H9 (cell line): ENCODE data around the gene MAST2. TPM values are rescaled to one million over a fixed set of nuclear protein-coding genes. Genes with fewer than 3 reads are reported as not detected.
A peak's percentile ranks its signal among the peaks of the same experiment; 100 is the strongest.

Source experiments
- DNase-seq: peaks from one replicate; pipeline ENCODE4 v3.0.0-alpha.2; 2017
- H2AFZ ChIP-seq: one replicate; pipeline ENCODE4 v1.6.1; 2013; ENCODE audit warnings: mild to moderate bottlenecking, low read length, control low read depth, moderate library complexity
- H2AK5ac ChIP-seq: 2 replicates; pipeline ENCODE4 v1.6.1; 2013; ENCODE audit warnings: low read length, control low read depth, mixed read lengths; ENCODE audit not compliant: insufficient read length
- H2BK120ac ChIP-seq: one replicate; pipeline ENCODE4 v1.6.1; 2013; ENCODE audit warnings: low read depth, mild to moderate bottlenecking, low read length, control low read depth, inconsistent platforms; ENCODE audit not compliant: poor library complexity, severe bottlenecking
- H2BK12ac ChIP-seq: 2 replicates; pipeline ENCODE4 v1.6.1; 2013; ENCODE audit warnings: low read length, control low read depth, mixed read lengths, low read depth; ENCODE audit not compliant: insufficient read length
- H2BK15ac ChIP-seq: 2 replicates; pipeline ENCODE4 v1.6.1; 2013; ENCODE audit warnings: low read depth, low read length, control low read depth
- H2BK20ac ChIP-seq: one replicate; pipeline ENCODE4 v1.6.1; 2013; ENCODE audit warnings: low read depth, mild to moderate bottlenecking, low read length, control low read depth, inconsistent platforms; ENCODE audit not compliant: poor library complexity, severe bottlenecking
- H2BK5ac ChIP-seq: 2 replicates; pipeline ENCODE4 v1.6.1; 2013; ENCODE audit warnings: low read length, control low read depth, mixed read lengths; ENCODE audit not compliant: insufficient read length
- H3K14ac ChIP-seq: 2 replicates; pipeline ENCODE4 v1.6.1; 2013; ENCODE audit warnings: low read length, control low read depth; ENCODE audit not compliant: insufficient read depth
- H3K18ac ChIP-seq: 2 replicates; pipeline ENCODE4 v1.6.1; 2013; ENCODE audit warnings: low read depth, mild to moderate bottlenecking, mixed read lengths, low read length, control low read depth; ENCODE audit not compliant: insufficient read length
- H3K23ac ChIP-seq: 2 replicates; pipeline ENCODE4 v1.6.1; 2013; ENCODE audit warnings: low read length, control low read depth, mixed read lengths, low read depth; ENCODE audit not compliant: insufficient read length
- H3K23me2 ChIP-seq: 2 replicates; pipeline ENCODE4 v1.6.1; 2013; ENCODE audit warnings: low read depth, mild to moderate bottlenecking, mixed read lengths, low read length, control low read depth; ENCODE audit not compliant: insufficient read length, poor library complexity, severe bottlenecking
- H3K27ac ChIP-seq: 2 replicates; pipeline ENCODE4 v1.5.1; 2013; ENCODE audit warnings: low read length, control low read depth, mixed read lengths, low read depth; ENCODE audit not compliant: insufficient read length
- H3K27me3 ChIP-seq: 2 replicates; pipeline ENCODE4 v1.6.1; 2013; ENCODE audit warnings: low read length, control low read depth, inconsistent platforms; ENCODE audit not compliant: insufficient read depth
- H3K4ac ChIP-seq: 2 replicates; pipeline ENCODE4 v1.6.1; 2013; ENCODE audit warnings: low read depth, mild to moderate bottlenecking, control low read depth, inconsistent platforms, low read length, moderate library complexity
- H3K4me1 ChIP-seq: 2 replicates; pipeline ENCODE4 v1.6.1; 2013; ENCODE audit warnings: low read length, control low read depth, inconsistent platforms; ENCODE audit not compliant: insufficient read depth
- H3K4me2 ChIP-seq: 2 replicates; pipeline ENCODE4 v1.6.1; 2013; ENCODE audit warnings: low read length, control low read depth, mixed read lengths; ENCODE audit not compliant: insufficient read length, insufficient read depth
- H3K56ac ChIP-seq: 2 replicates; pipeline ENCODE4 v1.6.1; 2013; ENCODE audit warnings: low read depth, mild to moderate bottlenecking, mixed read lengths, low read length, control low read depth; ENCODE audit not compliant: insufficient read length
- H3K79me1 ChIP-seq: 2 replicates; pipeline ENCODE4 v1.6.1; 2013; ENCODE audit warnings: low read depth, mild to moderate bottlenecking, moderate library complexity, low read length, control low read depth, inconsistent platforms; ENCODE audit not compliant: insufficient read depth, poor library complexity, severe bottlenecking
- H3K79me2 ChIP-seq: 2 replicates; pipeline ENCODE4 v1.6.1; 2013; ENCODE audit warnings: low read length, control low read depth, inconsistent platforms; ENCODE audit not compliant: insufficient read depth
- H3K9ac ChIP-seq: 2 replicates; pipeline ENCODE4 v1.6.1; 2013; ENCODE audit warnings: low read length, control low read depth, mixed read lengths; ENCODE audit not compliant: insufficient read length; ENCODE audit errors: extremely low read depth
- H3K9me3 ChIP-seq: one replicate; pipeline ENCODE4 v1.6.1; 2013; ENCODE audit warnings: low read depth, low read length, inconsistent platforms; ENCODE audit not compliant: control insufficient read depth
- H3T11ph ChIP-seq: one replicate; pipeline ENCODE4 v1.6.1; 2013; ENCODE audit warnings: mild to moderate bottlenecking, low read length, control low read depth, inconsistent platforms
- H4K20me1 ChIP-seq: one replicate; pipeline ENCODE4 v1.6.1; 2013; ENCODE audit not compliant: control insufficient read depth, insufficient read length, insufficient read depth
- H4K5ac ChIP-seq: 2 replicates; pipeline ENCODE4 v1.6.1; 2013; ENCODE audit warnings: low read depth, mild to moderate bottlenecking, mixed read lengths, low read length, control low read depth; ENCODE audit not compliant: insufficient read length
- H4K8ac ChIP-seq: replicated peaks from 2 replicates; pipeline ENCODE4 v1.6.1; 2013; ENCODE audit warnings: low read length, control low read depth, mixed read lengths, low read depth; ENCODE audit not compliant: insufficient read length
- H4K91ac ChIP-seq: 2 replicates; pipeline ENCODE4 v1.6.1; 2013; ENCODE audit warnings: low read depth, mild to moderate bottlenecking, moderate library complexity, mixed read lengths, low read length, control low read depth; ENCODE audit not compliant: insufficient read length
- H3K27ac Mint-ChIP-seq, 3 experiments: 2 replicates in 2 of 3; 3 replicates in 1 of 3; pipeline ENCODE4 v1.8.0; 2020 to 2021; ENCODE audit warnings: mixed read lengths in 3 of 3, mild to moderate bottlenecking in 1 of 3, moderate library complexity in 1 of 3
- H3K27me3 Mint-ChIP-seq: 2 replicates; pipeline ENCODE4 v1.8.0; 2021; ENCODE audit warnings: low read depth, mild to moderate bottlenecking, moderate library complexity, mixed read lengths
- H3K36me3 Mint-ChIP-seq, 3 experiments: 2 replicates in 2 of 3; 3 replicates in 1 of 3; pipeline ENCODE4 v1.8.0; 2020 to 2021; ENCODE audit warnings: low read depth in 3 of 3, mixed read lengths in 3 of 3; ENCODE audit not compliant: insufficient read depth in 1 of 3
- H3K4me1 Mint-ChIP-seq, 2 experiments: 2 replicates each; pipeline ENCODE4 v1.8.0; 2020; ENCODE audit warnings: mixed read lengths in 2 of 2
- H3K4me3 Mint-ChIP-seq, 2 experiments: 2 replicates in 1 of 2; 3 replicates in 1 of 2; pipeline ENCODE4 v1.8.0; 2020 to 2021; ENCODE audit warnings: mild to moderate bottlenecking in 2 of 2, mixed read lengths in 2 of 2, moderate library complexity in 1 of 2
- H3K9me3 Mint-ChIP-seq, 2 experiments: 2 replicates in 1 of 2; 3 replicates in 1 of 2; pipeline ENCODE4 v1.8.0; 2020; ENCODE audit warnings: mild to moderate bottlenecking in 2 of 2, mixed read lengths in 2 of 2, moderate library complexity in 1 of 2
- total RNA-seq: library from RNA; stranded (reverse); gene quantifications from 2 replicates; pipeline ENCODE4 v1.2.1, GENCODE V29; 2021
- TF ChIP-seq, protein P1 (sequence below): fragments of 200-600 bp; sonication (generic); conservative IDR thresholded peaks from 3 replicates; pipeline ENCODE4 v1.8.0; 2021; ENCODE audit warnings: antibody characterized with exemption, mild to moderate bottlenecking

MAST2 gene
- total RNA-seq, 1 experiment from 2014 or later, result 28.8 TPM

DNA sequence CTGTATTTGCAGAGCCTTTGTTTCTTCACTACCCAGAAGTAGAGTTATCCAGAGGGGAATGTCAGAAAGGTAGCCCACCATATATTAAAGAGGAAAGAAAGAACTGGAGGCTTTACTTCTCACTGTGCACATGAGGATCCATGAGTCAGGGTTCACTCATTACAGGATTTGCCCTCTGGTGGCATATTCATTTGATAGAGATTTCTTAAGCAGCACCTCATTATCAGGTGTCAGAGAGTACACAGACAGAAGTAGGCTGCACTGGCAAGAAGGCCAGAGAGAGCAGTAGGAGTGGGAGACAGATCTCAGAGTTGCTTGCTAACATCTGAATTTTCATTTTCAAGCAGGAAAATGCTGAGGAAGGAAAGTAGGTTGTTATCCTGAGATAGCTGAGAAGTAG lies 205.2 kb downstream of the MAST2 start:
- no peak overlapping the region for H2BK15ac ChIP-seq
- H3K79me2 ChIP-seq, result no peaks in the 10 kb centered on the region
- no peaks in the 10 kb centered on the region for H3K79me1 ChIP-seq
- no peak overlapping the region for H4K91ac ChIP-seq
- no peak overlapping the region for H4K5ac ChIP-seq
- Mint-ChIP-seq H3K36me3 (peaks cover 33 to 65% (median 49%) of the 10 kb centered on the region in 3 experiments), H3K9me3 (no peaks in the 10 kb centered on the region), H3K4me1 (peaks cover 0 to 3% of the 10 kb centered on the region in 2 experiments; a peak in 1 of 4 replicates), H3K27me3 (no peaks in the 10 kb centered on the region), H3K27ac (no peak overlapping the region), H3K4me3 (no peak overlapping the region)
- H4K8ac ChIP-seq, result no peak overlapping the region
- H3T11ph ChIP-seq, result no peak overlapping the region
- no peak overlapping the region for H2BK20ac ChIP-seq
- no peak overlapping the region for H2BK120ac ChIP-seq
- TF ChIP-seq, protein P1, sequence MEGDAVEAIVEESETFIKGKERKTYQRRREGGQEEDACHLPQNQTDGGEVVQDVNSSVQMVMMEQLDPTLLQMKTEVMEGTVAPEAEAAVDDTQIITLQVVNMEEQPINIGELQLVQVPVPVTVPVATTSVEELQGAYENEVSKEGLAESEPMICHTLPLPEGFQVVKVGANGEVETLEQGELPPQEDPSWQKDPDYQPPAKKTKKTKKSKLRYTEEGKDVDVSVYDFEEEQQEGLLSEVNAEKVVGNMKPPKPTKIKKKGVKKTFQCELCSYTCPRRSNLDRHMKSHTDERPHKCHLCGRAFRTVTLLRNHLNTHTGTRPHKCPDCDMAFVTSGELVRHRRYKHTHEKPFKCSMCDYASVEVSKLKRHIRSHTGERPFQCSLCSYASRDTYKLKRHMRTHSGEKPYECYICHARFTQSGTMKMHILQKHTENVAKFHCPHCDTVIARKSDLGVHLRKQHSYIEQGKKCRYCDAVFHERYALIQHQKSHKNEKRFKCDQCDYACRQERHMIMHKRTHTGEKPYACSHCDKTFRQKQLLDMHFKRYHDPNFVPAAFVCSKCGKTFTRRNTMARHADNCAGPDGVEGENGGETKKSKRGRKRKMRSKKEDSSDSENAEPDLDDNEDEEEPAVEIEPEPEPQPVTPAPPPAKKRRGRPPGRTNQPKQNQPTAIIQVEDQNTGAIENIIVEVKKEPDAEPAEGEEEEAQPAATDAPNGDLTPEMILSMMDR, result no peak
- H3K4me2 ChIP-seq, result no peak overlapping the region
- H2AFZ ChIP-seq, result no peak overlapping the region
- H3K23ac ChIP-seq, result no peak overlapping the region
- H3K4ac ChIP-seq, result no peak overlapping the region
- H3K9me3 ChIP-seq, result no peaks in the 10 kb centered on the region
- H2AK5ac ChIP-seq, result no peak overlapping the region
- no peak overlapping the region for H3K9ac ChIP-seq
- no peak overlapping the region for H2BK5ac ChIP-seq
- H3K27me3 ChIP-seq, result no peaks in the 10 kb centered on the region
- H4K20me1 ChIP-seq, result no peaks in the 10 kb centered on the region
- no peaks in the 10 kb centered on the region for H3K4me1 ChIP-seq
- H3K23me2 ChIP-seq, result no peaks in the 10 kb centered on the region
- H2BK12ac ChIP-seq, result no peak overlapping the region
- H3K27ac ChIP-seq, result no peak overlapping the region
- H3K14ac ChIP-seq, result no peak overlapping the region
- peak; percentile 3 for DNase-seq
- H3K18ac ChIP-seq, result no peak overlapping the region
- no peak overlapping the region for H3K56ac ChIP-seq
